MG63 (cell line): ENCODE measurements around the gene SNORC. TPM values are rescaled to one million over a fixed set of nuclear protein-coding genes. Genes with fewer than 3 reads are reported as not detected.
"Not testable (repeated sequence)": the region's sequence is repeated elsewhere in the genome, so short reads cannot be mapped to it uniquely, and the experiment has no call there.

ENCODE experiments used
- DNase-seq: peaks from one replicate; pipeline ENCODE4 v3.0.0-alpha.2; 2020
- H3K27me3 ChIP-seq: fragments of 250-450 bp; sonication (Bioruptor Pico); 2 replicates; pipeline ENCODE4 v1.5.1; 2020; ENCODE audit warnings: mild to moderate bottlenecking, moderate library complexity
- H3K36me3 ChIP-seq: fragments of 250-450 bp; sonication (Bioruptor Pico); 2 replicates; pipeline ENCODE4 v1.5.1; 2020; ENCODE audit warnings: mild to moderate bottlenecking, moderate library complexity
- H3K4me3 ChIP-seq: fragments of 250-450 bp; sonication (Bioruptor Pico); 2 replicates; pipeline ENCODE4 v1.5.1; 2020; ENCODE audit warnings: mild to moderate bottlenecking, moderate library complexity
- H3K9me3 ChIP-seq: fragments of 250-450 bp; sonication (Bioruptor Pico); 2 replicates; pipeline ENCODE4 v1.5.1; 2020; ENCODE audit warnings: mild to moderate bottlenecking, moderate library complexity
- total RNA-seq: library from RNA; depleted of rRNA; stranded (reverse); fragments of >200 nt; shearing (Covaris generic); gene quantifications from 2 replicates; pipeline ENCODE4 v1.2.3, GENCODE V29; 2014; ENCODE audit warnings: low replicate concordance

SNORC gene
- total RNA-seq, 1 experiment from 2014 or later, result 4.1 TPM

- no peaks in the 10 kb centered on the region for H3K27me3 ChIP-seq
- H3K9me3 ChIP-seq, result no peaks in the 10 kb centered on the region
- peak; percentile 25 for DNase-seq
- no peaks in the 10 kb centered on the region; the same call in 1 of the 2 replicates for H3K36me3 ChIP-seq
- H3K4me3 ChIP-seq, result no peak overlapping the region
These were observed 28.8 kb downstream of the SNORC start for GRCh38 chr2:232898592-232899543.

- no peak overlapping the region for H3K4me3 ChIP-seq
- no peak for DNase-seq
- no peaks in the 10 kb centered on the region for H3K27me3 ChIP-seq
- no peaks in the 10 kb centered on the region; the same call in 1 of the 2 replicates for H3K36me3 ChIP-seq
- no peaks in the 10 kb centered on the region for H3K9me3 ChIP-seq
These were observed 31.0 kb downstream of the SNORC start for GRCh38 chr2:232900811-232901735.

GRCh38 chr2:232901736-232902578, 31.9 kb downstream of the SNORC start:
- Histone ChIP-seq H3K27me3 (no peaks in the 10 kb centered on the region), H3K4me3 (no peak overlapping the region), H3K36me3 (no peaks in the 10 kb centered on the region; the same call in 1 of the 2 replicates), H3K9me3 (no peaks in the 10 kb centered on the region)
- peak; percentile 92 for DNase-seq

- Histone ChIP-seq H3K27me3 (no peaks in the 10 kb centered on the region), H3K36me3 (no peaks in the 10 kb centered on the region; the same call in 1 of the 2 replicates), H3K4me3 (no peak overlapping the region), H3K9me3 (no peaks in the 10 kb centered on the region)
- DNase-seq, result no peak
These were observed 33.9 kb downstream of the SNORC start for GRCh38 chr2:232903989-232904388.

- H3K9me3 ChIP-seq, result peaks cover 10% of the 10 kb centered on the region
- DNase-seq, H3K36me3 ChIP-seq, H3K4me3 ChIP-seq, H3K27me3 ChIP-seq: not testable (repeated sequence)
These were observed 37.0 kb downstream of the SNORC start for GRCh38 chr2:232906867-232907717.

- H3K4me3 ChIP-seq, H3K27me3 ChIP-seq, DNase-seq, H3K36me3 ChIP-seq: not testable (repeated sequence)
- peaks cover 14% of the 10 kb centered on the region for H3K9me3 ChIP-seq
These were observed 37.6 kb downstream of the SNORC start for GRCh38 chr2:232907718-232908085.

GRCh38 chr2:232908695-232909094, 38.6 kb downstream of the SNORC start:
- H3K27me3 ChIP-seq, result no peaks in the 10 kb centered on the region
- peaks cover 8% of the 10 kb centered on the region for H3K36me3 ChIP-seq
- no peak overlapping the region for H3K4me3 ChIP-seq
- H3K9me3 ChIP-seq, result peaks cover 14% of the 10 kb centered on the region
- no peak for DNase-seq

- Histone ChIP-seq H3K4me3 (no peak overlapping the region), H3K9me3 (peaks cover 14% of the 10 kb centered on the region), H3K27me3 (no peaks in the 10 kb centered on the region), H3K36me3 (peaks cover 8% of the 10 kb centered on the region)
- no peak for DNase-seq
These were observed 40.3 kb downstream of the SNORC start for GRCh38 chr2:232910376-232910775.

- DNase-seq, result no peak
- peaks cover 14% of the 10 kb centered on the region for H3K9me3 ChIP-seq
- H3K4me3 ChIP-seq, result no peak overlapping the region
- H3K27me3 ChIP-seq, result no peaks in the 10 kb centered on the region
- peaks cover 8% of the 10 kb centered on the region for H3K36me3 ChIP-seq
These were observed 41.7 kb downstream of the SNORC start for GRCh38 chr2:232911712-232912277.

GRCh38 chr2:232913903-232914302, 43.8 kb downstream of the SNORC start:
- H3K9me3 ChIP-seq, result peaks cover 14% of the 10 kb centered on the region
- no peak for DNase-seq
- H3K4me3 ChIP-seq, result no peak overlapping the region
- no peaks in the 10 kb centered on the region for H3K27me3 ChIP-seq
- peaks cover 8% of the 10 kb centered on the region for H3K36me3 ChIP-seq

GRCh38 chr2:232919141-232919540, 49.1 kb downstream of the SNORC start:
- no peak overlapping the region for H3K4me3 ChIP-seq
- DNase-seq, result no peak
- no peaks in the 10 kb centered on the region for H3K27me3 ChIP-seq
- peaks cover under 1% of the 10 kb centered on the region for H3K36me3 ChIP-seq
- no peaks in the 10 kb centered on the region for H3K9me3 ChIP-seq

- no peak overlapping the region for H3K4me3 ChIP-seq
- DNase-seq, result no peak
- no peaks in the 10 kb centered on the region for H3K9me3 ChIP-seq
- peaks cover 6% of the 10 kb centered on the region for H3K36me3 ChIP-seq
- no peaks in the 10 kb centered on the region for H3K27me3 ChIP-seq
These were observed 50.0 kb downstream of the SNORC start for GRCh38 chr2:232920055-232920454.

- Histone ChIP-seq H3K4me3 (no peak overlapping the region), H3K36me3 (peaks cover 6% of the 10 kb centered on the region), H3K9me3 (no peaks in the 10 kb centered on the region), H3K27me3 (no peaks in the 10 kb centered on the region)
- DNase-seq, result no peak
These were observed 50.7 kb downstream of the SNORC start for GRCh38 chr2:232920760-232921159.

- DNase-seq, result no peak
- no peak overlapping the region for H3K4me3 ChIP-seq
- H3K36me3 ChIP-seq, result peaks cover 6% of the 10 kb centered on the region
- no peaks in the 10 kb centered on the region for H3K27me3 ChIP-seq
- H3K9me3 ChIP-seq, result no peaks in the 10 kb centered on the region
These were observed 54.4 kb downstream of the SNORC start for GRCh38 chr2:232924433-232924832.

GRCh38 chr2:232925153-232925820, 55.2 kb downstream of the SNORC start:
- Histone ChIP-seq H3K27me3 (no peaks in the 10 kb centered on the region), H3K9me3 (no peaks in the 10 kb centered on the region), H3K4me3 (peak overlapping the region; percentile 52; the same call in 1 of the 2 replicates), H3K36me3 (peaks cover 6% of the 10 kb centered on the region)
- DNase-seq, result no peak
